ENCODE results near the gene NEUROG1. TPM values are rescaled to one million over a fixed set of nuclear protein-coding genes. Genes with fewer than 3 reads are reported as not detected.

The NEUROG1 gene
- total and polyA plus RNA-seq, 2 donors from 2014 or later, result not detected

- FAIRE-seq (no peak), DNase-seq (no peak)
- H3K27me3 ChIP-seq (ENCODE audit: control insufficient read depth, insufficient read depth, low read length), result no peaks in the 10 kb centered on the region
- H3K36me3 ChIP-seq (ENCODE audit: control insufficient read depth in 2 of 3, insufficient read depth in 3 of 3, low read length in 3 of 3), result peaks cover 0 to 8% (median 0%) of the 10 kb centered on the region in 3 donors
- no peaks in the 10 kb centered on the region for H3K9me3 ChIP-seq (ENCODE audit: control insufficient read depth in 2 of 3, insufficient read depth in 1 of 3, low read length in 3 of 3)
- no peak overlapping the region for H3K9ac ChIP-seq (ENCODE audit: low read length in 3 of 3)
- H3K4me3 ChIP-seq (ENCODE audit: low read length in 3 of 3), result no peak overlapping the region
- H3K4me1 ChIP-seq (ENCODE audit: control insufficient read depth in 2 of 3, insufficient read depth in 2 of 3, low read depth in 1 of 3, low read length in 3 of 3), result peaks cover 0 to 45% (median 35%) of the 10 kb centered on the region in 3 donors
- no peak overlapping the region for H3K27ac ChIP-seq (ENCODE audit: low read depth in 2 of 2, low read length in 2 of 2)
- TF ChIP-seq, protein P1, sequence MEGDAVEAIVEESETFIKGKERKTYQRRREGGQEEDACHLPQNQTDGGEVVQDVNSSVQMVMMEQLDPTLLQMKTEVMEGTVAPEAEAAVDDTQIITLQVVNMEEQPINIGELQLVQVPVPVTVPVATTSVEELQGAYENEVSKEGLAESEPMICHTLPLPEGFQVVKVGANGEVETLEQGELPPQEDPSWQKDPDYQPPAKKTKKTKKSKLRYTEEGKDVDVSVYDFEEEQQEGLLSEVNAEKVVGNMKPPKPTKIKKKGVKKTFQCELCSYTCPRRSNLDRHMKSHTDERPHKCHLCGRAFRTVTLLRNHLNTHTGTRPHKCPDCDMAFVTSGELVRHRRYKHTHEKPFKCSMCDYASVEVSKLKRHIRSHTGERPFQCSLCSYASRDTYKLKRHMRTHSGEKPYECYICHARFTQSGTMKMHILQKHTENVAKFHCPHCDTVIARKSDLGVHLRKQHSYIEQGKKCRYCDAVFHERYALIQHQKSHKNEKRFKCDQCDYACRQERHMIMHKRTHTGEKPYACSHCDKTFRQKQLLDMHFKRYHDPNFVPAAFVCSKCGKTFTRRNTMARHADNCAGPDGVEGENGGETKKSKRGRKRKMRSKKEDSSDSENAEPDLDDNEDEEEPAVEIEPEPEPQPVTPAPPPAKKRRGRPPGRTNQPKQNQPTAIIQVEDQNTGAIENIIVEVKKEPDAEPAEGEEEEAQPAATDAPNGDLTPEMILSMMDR (IDR thresholded peaks at IDR 0.05; ENCODE audit: borderline replicate concordance, extremely low read depth, insufficient read depth), result no peak
- intact Hi-C loops (cut with DNase I), result no loop called here
These were observed 36.1 kb upstream of the NEUROG1 start for GRCh38 chr5:135571902-135572301.

GRCh38 chr5:135571066-135571609 lies 35.4 kb upstream of the NEUROG1 start:
- Histone ChIP-seq H3K27ac (ENCODE audit: low read depth in 2 of 2, low read length in 2 of 2) (peak overlapping the region; percentile 11 to 72), H3K9ac (ENCODE audit: low read length in 3 of 3) (no peak overlapping the region), H3K36me3 (ENCODE audit: control insufficient read depth in 2 of 3, insufficient read depth in 3 of 3, low read length in 3 of 3) (peaks cover 0 to 8% (median 0%) of the 10 kb centered on the region in 3 donors), H3K4me1 (ENCODE audit: control insufficient read depth in 2 of 3, insufficient read depth in 2 of 3, low read depth in 1 of 3, low read length in 3 of 3) (peaks cover 0 to 49% (median 38%) of the 10 kb centered on the region in 3 donors), H3K9me3 (ENCODE audit: control insufficient read depth in 2 of 3, insufficient read depth in 1 of 3, low read length in 3 of 3) (no peaks in the 10 kb centered on the region), H3K27me3 (ENCODE audit: control insufficient read depth, insufficient read depth, low read length) (no peaks in the 10 kb centered on the region), H3K4me3 (ENCODE audit: low read length in 3 of 3) (no peak overlapping the region)
- no peak for FAIRE-seq
- peak in 2 of 5 donors; percentile 34 to 43 for DNase-seq
- intact Hi-C loops (cut with DNase I), result no loop called here
- TF ChIP-seq, protein P1 (IDR thresholded peaks at IDR 0.05; ENCODE audit: borderline replicate concordance, extremely low read depth, insufficient read depth), result no peak

DNA sequence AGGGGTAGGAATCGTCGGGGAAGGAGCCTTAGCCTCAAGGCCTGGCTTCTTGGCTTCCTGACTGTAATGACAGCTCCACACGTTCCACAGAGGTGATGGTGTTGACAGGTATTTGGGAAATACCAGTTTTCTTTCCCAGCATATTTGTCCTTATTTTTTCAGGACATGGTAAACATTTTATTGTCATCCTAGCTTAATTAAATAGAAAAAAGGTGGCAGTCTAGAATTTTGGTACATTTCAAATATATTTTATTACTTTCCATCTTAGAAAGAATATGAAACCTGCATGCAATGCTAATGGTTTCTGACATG lies 34.6 kb upstream of the NEUROG1 start:
- Histone ChIP-seq H3K4me3 (ENCODE audit: low read length in 3 of 3) (no peak overlapping the region), H3K9ac (ENCODE audit: low read length in 3 of 3) (no peak overlapping the region), H3K27ac (ENCODE audit: low read depth in 2 of 2, low read length in 2 of 2) (peak overlapping the region; percentile 32 to 52), H3K36me3 (ENCODE audit: control insufficient read depth in 2 of 3, insufficient read depth in 3 of 3, low read length in 3 of 3) (peaks cover 0 to 8% (median 0%) of the 10 kb centered on the region in 3 donors), H3K4me1 (ENCODE audit: control insufficient read depth in 2 of 3, insufficient read depth in 2 of 3, low read depth in 1 of 3, low read length in 3 of 3) (peaks cover 0 to 47% (median 40%) of the 10 kb centered on the region in 3 donors), H3K9me3 (ENCODE audit: control insufficient read depth in 2 of 3, insufficient read depth in 1 of 3, low read length in 3 of 3) (no peaks in the 10 kb centered on the region), H3K27me3 (ENCODE audit: control insufficient read depth, insufficient read depth, low read length) (no peaks in the 10 kb centered on the region)
- intact Hi-C loops (cut with DNase I), result no loop called here
- TF ChIP-seq, protein P1 (IDR thresholded peaks at IDR 0.05; ENCODE audit: borderline replicate concordance, extremely low read depth, insufficient read depth), result no peak
- no peak for FAIRE-seq
- no peak for DNase-seq
